ENCODE results near the gene MTMR3. TPM values are rescaled to one million over a fixed set of nuclear protein-coding genes. Genes with fewer than 3 reads are reported as not detected.
"Not testable (repeated sequence)": the region's sequence is repeated elsewhere in the genome, so short reads cannot be mapped to it uniquely, and the experiment has no call there.

MTMR3 gene
- total RNA-seq (10 to 100 TPM; 61.4 to 68.7 TPM), polyA plus RNA-seq (10 to 100 TPM; 13.4 to 20.9 (median 14.9) TPM), total RNA-seq (59.1 to 157 (median 122) reads per million in 6 experiments)

DNA sequence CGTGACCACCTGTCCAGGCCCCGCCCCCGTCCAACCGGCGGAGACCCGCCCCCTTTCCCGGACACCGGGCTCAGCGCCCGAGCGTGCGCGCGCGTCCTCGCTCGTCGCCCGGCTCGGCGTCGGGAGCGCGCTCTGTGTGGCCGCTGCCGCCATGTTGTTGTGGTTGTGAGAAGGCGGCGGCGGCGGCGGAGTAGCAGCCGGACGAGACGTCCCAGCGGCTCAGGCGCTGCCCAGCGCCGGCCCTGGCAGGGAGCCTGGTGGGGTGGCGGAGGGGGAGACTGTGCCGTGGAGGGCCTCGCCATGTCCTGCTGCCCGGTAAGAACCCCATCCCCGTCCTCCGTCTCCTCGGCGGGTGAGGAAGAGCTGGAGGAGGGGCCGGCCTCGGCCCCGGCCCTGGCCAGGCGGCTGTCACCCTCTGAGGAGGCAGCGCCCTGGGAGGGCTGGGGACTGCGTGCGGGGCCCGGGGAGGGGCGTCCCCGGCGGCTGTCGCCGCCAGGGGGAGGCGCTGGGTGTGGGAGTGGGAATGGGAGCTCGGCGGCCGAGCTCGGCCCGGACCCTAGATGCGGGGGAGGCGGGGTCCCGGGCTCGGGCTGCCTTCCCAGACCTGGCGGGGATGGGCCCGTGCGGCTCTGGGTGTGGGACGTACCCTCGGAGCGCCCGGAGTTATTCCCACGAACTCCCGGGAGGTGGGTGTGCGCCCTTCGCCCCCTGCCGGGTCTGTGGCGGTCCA, at the start of gene MTMR3:
TSS of gene MTMR3 (plus strand) at position 130 of the 730 bp plus-strand sequence. CDS start 87,886 bp downstream, outside the sequence.
- Mint-ChIP-seq H3K9me3 (no peaks in the 10 kb centered on the region), H3K4me1 (peaks cover 3 to 9% (median 6%) of the 10 kb centered on the region in 4 donors), H3K4me3 (peak within 1 kb of the TSS; percentile 59 to 93 (median 88)), H3K36me3 (no peaks in the 10 kb centered on the region), H3K27ac (peak within 1 kb of the TSS; percentile 6 to 93 (median 88)), H3K27me3 (no peaks in the 10 kb centered on the region)
- POLR2A ChIA-PET = interaction anchor here (0.6 to 1.6 kb wide), 9 partner anchors 13 to 1799 kb away, joined by 3 to 7 read pairs (median 4); partner anchors contain the start of gene ASCC2
- peak; percentile 81 to 86 for ATAC-seq
- peak; percentile 77 to 91 (median 85) for DNase-seq

GRCh38 chr22:29833392-29833965, 49.5 kb upstream of the MTMR3 start:
- POLR2A ChIA-PET = no interaction called here
- Mint-ChIP-seq H3K4me3 (no peak overlapping the region), H3K27ac (no peak overlapping the region), H3K27me3 (no peaks in the 10 kb centered on the region), H3K9me3 (no peaks in the 10 kb centered on the region), H3K4me1 (peaks cover 18 to 65% (median 50%) of the 10 kb centered on the region in 4 donors), H3K36me3 (peaks cover 0 to 57% (median 7%) of the 10 kb centered on the region in 3 donors)
- DNase-seq (no peak), ATAC-seq (no peak)

- Mint-ChIP-seq H3K9me3 (no peaks in the 10 kb centered on the region), H3K27me3 (no peaks in the 10 kb centered on the region), H3K27ac (peak overlapping the region in 4 of 10 donors; percentile 9 to 82 (median 56)), H3K4me3 (no peak overlapping the region), H3K36me3 (peaks cover 0 to 52% (median 7%) of the 10 kb centered on the region in 3 donors), H3K4me1 (peaks cover 19 to 69% (median 54%) of the 10 kb centered on the region in 4 donors)
- ATAC-seq = no peak
- no peak for DNase-seq
- POLR2A ChIA-PET = interaction anchor here (0.6 kb wide), 1 partner anchor 60 kb away, joined by 3 read pairs; no protein-coding TSS in a partner anchor
Measured at GRCh38 chr22:29834046-29834445, 48.9 kb upstream of the MTMR3 start.

- H3K9me3 Mint-ChIP-seq, H3K27me3 Mint-ChIP-seq, DNase-seq, ATAC-seq: not testable (repeated sequence)
- peaks cover 0 to 27% (median 7%) of the 10 kb centered on the region in 3 donors for H3K36me3 Mint-ChIP-seq
- H3K4me1 Mint-ChIP-seq = peaks cover 20 to 53% (median 44%) of the 10 kb centered on the region in 4 donors
- H3K4me3 Mint-ChIP-seq = peak overlapping the region; percentile 88 to 97 (median 93)
- POLR2A ChIA-PET = interaction anchor here (0.7 kb wide), 1 partner anchor 1793 kb away, joined by 4 read pairs; no protein-coding TSS in a partner anchor
- peak overlapping the region in 6 of 10 donors; percentile 13 to 96 (median 74) for H3K27ac Mint-ChIP-seq
Measured at GRCh38 chr22:29836791-29837370, 46.1 kb upstream of the MTMR3 start.

- Mint-ChIP-seq H3K27me3 (no peaks in the 10 kb centered on the region), H3K4me1 (peaks cover 20 to 50% (median 41%) of the 10 kb centered on the region in 4 donors), H3K9me3 (no peaks in the 10 kb centered on the region), H3K4me3 (peak within 1 kb of the TSS; percentile 88 to 97 (median 93)), H3K36me3 (peaks cover 0 to 16% (median 0%) of the 10 kb centered on the region in 3 donors), H3K27ac (peak within 1 kb of the TSS; percentile 91 to 99 (median 96))
- peak; percentile 96 to 99 (median 98) for DNase-seq
- peak; percentile 96 to 97 for ATAC-seq
- POLR2A ChIA-PET = interaction anchor here (0.7 to 1.7 kb wide), 9 partner anchors 12 to 1791 kb away, joined by 3 to 12 read pairs (median 4); partner anchors contain the start of genes MTMR3, UQCR10 and ZMAT5
Measured at GRCh38 chr22:29837741-29838598, 45.0 kb upstream of the MTMR3 start, which contains the start of gene ASCC2. Gene ASCC2 (minus strand): TSS chr22:29838274. CDS start chr22:29832325, 5,949 bp downstream.

GRCh38 chr22:29838599-29838956, 44.4 kb upstream of the MTMR3 start:
- DNase-seq = peak in 1 of 10 donors; percentile 3
- Mint-ChIP-seq H3K27ac (peak overlapping the region; percentile 91 to 99 (median 96)), H3K4me1 (peaks cover 18 to 44% (median 38%) of the 10 kb centered on the region in 4 donors), H3K4me3 (peak overlapping the region; percentile 88 to 97 (median 93)), H3K9me3 (no peaks in the 10 kb centered on the region), H3K36me3 (peaks cover 0 to 10% (median 0%) of the 10 kb centered on the region in 3 donors), H3K27me3 (no peaks in the 10 kb centered on the region)
- POLR2A ChIA-PET = interaction anchor here (1.0 to 1.7 kb wide), 7 partner anchors 12 to 167 kb away, joined by 3 to 12 read pairs (median 5); partner anchors contain the start of genes MTMR3, UQCR10 and ZMAT5
- ATAC-seq = peak in 1 of 2 donors; percentile 34

DNA sequence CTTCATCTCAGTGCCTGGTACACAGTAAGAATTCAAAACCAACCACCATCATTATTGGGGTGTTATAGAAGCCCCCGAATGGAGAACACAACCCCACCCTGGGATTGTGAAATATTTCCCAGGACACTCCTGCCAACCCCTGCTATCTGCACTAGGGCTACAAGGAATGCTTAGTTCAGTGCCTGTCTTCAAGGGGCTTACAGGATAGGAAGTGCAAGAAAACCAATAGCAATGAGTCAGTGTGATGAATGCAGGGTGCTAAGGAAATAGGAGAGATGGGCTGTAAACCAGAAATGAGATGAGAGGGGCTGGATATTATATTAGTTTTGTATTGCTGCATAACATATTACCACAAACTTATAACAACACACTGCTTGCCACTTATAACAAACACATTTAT, 43.9 kb upstream of the MTMR3 start:
- Mint-ChIP-seq H3K27ac (peak overlapping the region; percentile 91 to 99 (median 96)), H3K27me3 (no peaks in the 10 kb centered on the region), H3K36me3 (peaks cover 0 to 7% (median 0%) of the 10 kb centered on the region in 3 donors), H3K4me3 (peak overlapping the region; percentile 88 to 97 (median 93)), H3K9me3 (no peaks in the 10 kb centered on the region), H3K4me1 (peaks cover 17 to 42% (median 37%) of the 10 kb centered on the region in 4 donors)
- DNase-seq (no peak), ATAC-seq (no peak)
- POLR2A ChIA-PET = interaction anchor here (1.2 to 1.7 kb wide), 3 partner anchors 11 to 75 kb away, joined by 4 to 8 read pairs (median 4); partner anchors contain the start of genes UQCR10 and ZMAT5

DNA sequence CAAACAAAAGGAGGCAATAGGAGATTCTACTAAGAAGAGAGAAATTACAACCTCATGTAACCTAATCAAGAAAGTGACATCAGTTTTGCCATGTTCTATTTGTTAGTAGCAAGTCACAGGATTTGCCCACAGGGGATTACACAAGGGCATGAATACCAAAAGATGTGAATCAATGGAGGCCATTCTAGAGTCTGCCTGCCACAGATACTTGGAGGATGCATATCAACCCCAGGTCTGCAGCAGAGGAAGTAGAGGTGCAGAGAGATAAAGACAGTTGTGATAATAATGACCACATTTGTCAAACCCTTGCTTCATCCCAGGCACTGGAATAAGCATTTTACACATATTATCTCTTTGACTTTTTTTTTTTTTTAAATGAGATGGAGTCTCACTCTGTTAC, 42.5 kb upstream of the MTMR3 start:
- H3K4me3 Mint-ChIP-seq = no peak overlapping the region
- H3K27me3 Mint-ChIP-seq = no peaks in the 10 kb centered on the region
- DNase-seq = no peak
- ATAC-seq = no peak
- peaks cover 14 to 35% (median 33%) of the 10 kb centered on the region in 4 donors for H3K4me1 Mint-ChIP-seq
- POLR2A ChIA-PET = interaction anchor here (0.6 kb wide), 1 partner anchor 264 kb away, joined by 3 read pairs; no protein-coding TSS in a partner anchor
- H3K9me3 Mint-ChIP-seq = peaks cover 0 to under 1% (median 0%) of the 10 kb centered on the region in 9 donors
- no peak overlapping the region for H3K27ac Mint-ChIP-seq
- H3K36me3 Mint-ChIP-seq = peaks cover 0 to 2% (median 0%) of the 10 kb centered on the region in 3 donors

GRCh38 chr22:29842172-29842571, 40.8 kb upstream of the MTMR3 start:
- Mint-ChIP-seq H3K4me1 (peaks cover 8 to 20% (median 16%) of the 10 kb centered on the region in 4 donors), H3K27ac (no peak overlapping the region), H3K4me3 (no peak overlapping the region), H3K9me3 (peaks cover 0 to 9% (median 0%) of the 10 kb centered on the region in 9 donors), H3K27me3 (no peaks in the 10 kb centered on the region), H3K36me3 (no peaks in the 10 kb centered on the region)
- DNase-seq = no peak
- POLR2A ChIA-PET = no interaction called here
- ATAC-seq = no peak

- H3K27ac Mint-ChIP-seq = no peak overlapping the region
- H3K4me3 Mint-ChIP-seq = no peak overlapping the region
- H3K27me3 Mint-ChIP-seq = no peaks in the 10 kb centered on the region
- POLR2A ChIA-PET = no interaction called here
- DNase-seq (no peak), ATAC-seq (no peak)
- peaks cover 6 to 14% (median 11%) of the 10 kb centered on the region in 4 donors for H3K4me1 Mint-ChIP-seq
- peaks cover 0 to 9% (median 0%) of the 10 kb centered on the region in 9 donors for H3K9me3 Mint-ChIP-seq
- H3K36me3 Mint-ChIP-seq = no peaks in the 10 kb centered on the region
Measured at GRCh38 chr22:29842740-29843139, 40.2 kb upstream of the MTMR3 start.

DNA sequence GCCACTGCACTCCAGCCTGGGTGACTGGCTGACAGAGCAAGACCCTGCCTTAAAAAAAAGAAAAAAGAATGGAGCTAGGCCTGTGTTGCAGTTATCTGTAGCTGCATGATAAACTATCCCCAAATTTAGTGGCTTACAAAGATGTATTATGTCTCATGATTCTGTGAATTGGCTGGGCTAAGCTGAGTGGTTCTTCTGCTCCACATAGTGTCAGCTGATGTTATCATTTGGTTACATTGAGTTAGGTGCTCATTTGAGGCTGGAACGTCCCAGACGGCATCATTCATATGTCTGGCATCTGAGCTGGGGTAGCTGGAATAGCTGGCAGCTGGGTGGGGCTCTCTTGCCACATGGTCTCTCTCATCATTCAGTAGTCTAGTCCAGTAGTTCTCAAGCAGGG, 36.7 kb upstream of the MTMR3 start:
- H3K9me3 Mint-ChIP-seq = peaks cover 0 to 9% (median 0%) of the 10 kb centered on the region in 9 donors
- DNase-seq = no peak
- POLR2A ChIA-PET = no interaction called here
- no peak overlapping the region for H3K4me3 Mint-ChIP-seq
- no peaks in the 10 kb centered on the region for H3K27me3 Mint-ChIP-seq
- H3K4me1 Mint-ChIP-seq = no peaks in the 10 kb centered on the region
- no peak for ATAC-seq
- H3K36me3 Mint-ChIP-seq = no peaks in the 10 kb centered on the region
- no peak overlapping the region for H3K27ac Mint-ChIP-seq
